ENCODE results near the gene NDUFA5.

Gene NDUFA5

DNA sequence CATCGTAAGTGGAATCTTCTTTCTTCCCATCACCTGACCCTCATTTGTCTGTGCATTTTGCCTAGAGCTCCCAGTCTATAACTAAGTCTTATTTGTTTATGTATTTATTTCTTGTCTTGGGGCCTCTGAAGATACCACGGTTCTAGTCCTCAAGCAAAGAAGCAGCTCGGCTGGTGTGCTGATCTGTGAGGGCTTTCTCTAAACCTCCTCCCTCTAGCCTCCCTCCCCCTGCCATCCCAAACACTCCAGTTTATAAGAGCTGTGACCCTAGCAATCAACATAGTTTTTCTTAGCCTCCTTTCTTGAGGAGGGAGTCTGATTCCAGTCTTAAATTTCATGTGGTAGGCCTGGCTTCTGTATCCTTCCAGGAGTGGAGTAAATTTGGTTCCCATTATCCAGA lies 15.7 kb upstream of the NDUFA5 start:
- TF ChIP-seq, protein P1, sequence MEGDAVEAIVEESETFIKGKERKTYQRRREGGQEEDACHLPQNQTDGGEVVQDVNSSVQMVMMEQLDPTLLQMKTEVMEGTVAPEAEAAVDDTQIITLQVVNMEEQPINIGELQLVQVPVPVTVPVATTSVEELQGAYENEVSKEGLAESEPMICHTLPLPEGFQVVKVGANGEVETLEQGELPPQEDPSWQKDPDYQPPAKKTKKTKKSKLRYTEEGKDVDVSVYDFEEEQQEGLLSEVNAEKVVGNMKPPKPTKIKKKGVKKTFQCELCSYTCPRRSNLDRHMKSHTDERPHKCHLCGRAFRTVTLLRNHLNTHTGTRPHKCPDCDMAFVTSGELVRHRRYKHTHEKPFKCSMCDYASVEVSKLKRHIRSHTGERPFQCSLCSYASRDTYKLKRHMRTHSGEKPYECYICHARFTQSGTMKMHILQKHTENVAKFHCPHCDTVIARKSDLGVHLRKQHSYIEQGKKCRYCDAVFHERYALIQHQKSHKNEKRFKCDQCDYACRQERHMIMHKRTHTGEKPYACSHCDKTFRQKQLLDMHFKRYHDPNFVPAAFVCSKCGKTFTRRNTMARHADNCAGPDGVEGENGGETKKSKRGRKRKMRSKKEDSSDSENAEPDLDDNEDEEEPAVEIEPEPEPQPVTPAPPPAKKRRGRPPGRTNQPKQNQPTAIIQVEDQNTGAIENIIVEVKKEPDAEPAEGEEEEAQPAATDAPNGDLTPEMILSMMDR (IDR thresholded peaks at IDR 0.05; ENCODE audit: insufficient read depth, missing control alignments): no peak
- FAIRE-seq (no peak), DNase-seq (ENCODE audit: insufficient read length, low spot score) (no peak)

DNA sequence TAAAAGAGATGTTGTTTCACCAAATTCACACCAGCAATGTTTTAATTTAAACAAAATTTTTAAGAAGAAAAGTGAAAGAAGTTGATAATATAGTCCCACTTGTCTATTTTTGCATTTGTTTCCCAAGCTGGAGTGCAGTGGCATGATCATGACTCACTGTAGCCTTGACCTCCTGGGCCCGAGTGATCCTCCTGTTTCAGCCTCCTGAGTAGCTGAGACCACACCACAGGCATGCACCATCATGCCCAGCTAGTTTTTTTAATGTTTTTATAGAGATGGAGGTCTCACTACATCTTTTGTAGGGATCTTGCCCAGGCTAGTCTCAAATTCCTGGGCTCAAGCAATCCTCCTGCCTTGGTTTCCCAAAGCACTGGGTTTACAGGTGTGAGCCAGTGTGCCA lies 14.1 kb upstream of the NDUFA5 start:
- TF ChIP-seq, protein P1 (IDR thresholded peaks at IDR 0.05; ENCODE audit: insufficient read depth, missing control alignments): no peak
- DNase-seq (ENCODE audit: insufficient read length, low spot score): no peak
- FAIRE-seq: no peak

DNA sequence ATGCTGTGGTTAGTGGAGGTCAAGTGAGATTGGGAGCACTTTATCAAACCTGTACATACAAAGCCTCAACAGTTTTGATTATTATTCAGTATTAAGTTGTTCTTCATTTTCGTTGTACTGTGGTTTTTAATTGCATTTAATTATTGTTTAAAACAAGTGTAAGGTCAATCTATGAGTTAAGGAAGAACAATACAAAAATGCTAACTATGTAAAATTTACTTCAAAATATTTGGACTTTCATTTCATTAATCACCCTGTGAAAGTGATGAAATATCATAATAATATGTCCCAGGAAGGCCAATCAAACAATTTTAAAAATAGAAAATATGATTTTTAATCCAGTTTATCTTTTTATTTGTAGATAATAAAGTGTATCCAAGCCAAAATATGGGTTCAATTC lies 13.6 kb upstream of the NDUFA5 start:
- FAIRE-seq (no peak), DNase-seq (ENCODE audit: insufficient read length, low spot score) (no peak)
- TF ChIP-seq, protein P1 (IDR thresholded peaks at IDR 0.05; ENCODE audit: insufficient read depth, missing control alignments): no peak

DNA sequence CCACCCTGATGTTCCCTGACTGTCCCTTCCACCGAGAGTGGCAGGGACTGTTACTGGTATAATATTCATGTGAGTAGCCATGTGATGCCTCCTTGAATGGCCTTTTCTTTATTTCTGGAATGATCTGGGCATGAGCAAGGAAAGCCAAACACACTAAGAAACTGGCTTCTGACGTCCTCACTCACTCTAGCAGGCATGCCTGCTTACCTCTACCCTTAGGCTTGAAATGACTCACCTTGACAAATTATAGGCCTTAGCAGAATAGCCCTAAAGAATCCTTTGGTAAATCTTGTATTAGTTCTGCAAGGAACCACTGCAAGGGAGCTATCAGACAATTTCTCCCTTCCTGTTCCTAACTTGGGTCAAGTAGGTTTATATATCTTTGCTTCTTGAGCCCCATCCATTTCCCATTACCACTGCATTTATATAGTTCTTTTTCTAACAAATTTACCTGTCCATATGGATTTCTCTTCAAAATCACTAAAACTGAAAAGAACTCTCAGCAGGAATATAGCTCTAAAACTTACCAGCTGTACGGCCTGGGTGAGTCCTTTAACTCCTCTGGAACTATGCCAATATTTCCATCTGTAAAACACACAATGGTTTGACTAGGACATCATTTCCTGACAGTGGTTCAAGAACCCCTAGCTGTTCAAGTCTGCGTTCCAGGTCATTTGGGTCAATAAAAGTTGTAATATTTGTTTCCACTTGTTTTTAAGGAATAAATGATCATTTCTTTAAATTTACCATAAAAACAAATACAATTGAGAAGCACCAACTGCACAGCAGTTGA lies 13.0 kb upstream of the NDUFA5 start:
- TF ChIP-seq, protein P1 (IDR thresholded peaks at IDR 0.05; ENCODE audit: insufficient read depth, missing control alignments): no peak
- DNase-seq (ENCODE audit: insufficient read length, low spot score): no peak
- FAIRE-seq: no peak

DNA sequence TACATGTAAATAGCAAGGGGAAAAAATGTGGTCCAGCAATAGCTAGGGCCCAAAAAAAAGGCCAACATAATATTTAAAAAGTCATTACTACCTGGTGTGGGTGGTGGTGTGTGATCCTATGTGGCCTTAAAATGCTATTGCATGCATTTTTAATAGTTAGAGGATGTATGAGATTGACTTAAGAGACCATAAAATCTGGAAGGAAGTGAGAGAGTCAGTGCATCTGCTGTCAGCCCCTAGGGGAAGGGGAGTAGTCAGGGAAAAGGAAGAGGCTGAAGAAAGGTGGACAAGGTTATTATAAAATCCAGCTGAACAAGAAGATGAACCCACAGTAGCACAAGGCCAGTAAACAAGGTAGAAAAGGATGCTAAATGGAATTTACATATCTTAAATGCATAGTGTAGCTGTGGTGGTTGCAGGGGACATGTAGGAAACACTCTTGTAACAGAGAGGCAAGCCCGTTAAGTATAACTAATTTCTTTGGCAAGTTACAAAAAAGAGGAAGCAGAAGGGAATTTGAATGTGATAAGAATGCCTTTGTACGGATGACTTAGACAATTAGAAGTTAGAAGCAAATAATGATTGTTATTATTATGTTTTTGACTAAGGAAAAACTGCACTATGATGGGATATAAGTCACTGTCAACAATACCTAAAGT lies 11.9 kb upstream of the NDUFA5 start:
- TF ChIP-seq, protein P1 (IDR thresholded peaks at IDR 0.05; ENCODE audit: insufficient read depth, missing control alignments): no peak
- FAIRE-seq: no peak
- DNase-seq (ENCODE audit: insufficient read length, low spot score): no peak

DNA sequence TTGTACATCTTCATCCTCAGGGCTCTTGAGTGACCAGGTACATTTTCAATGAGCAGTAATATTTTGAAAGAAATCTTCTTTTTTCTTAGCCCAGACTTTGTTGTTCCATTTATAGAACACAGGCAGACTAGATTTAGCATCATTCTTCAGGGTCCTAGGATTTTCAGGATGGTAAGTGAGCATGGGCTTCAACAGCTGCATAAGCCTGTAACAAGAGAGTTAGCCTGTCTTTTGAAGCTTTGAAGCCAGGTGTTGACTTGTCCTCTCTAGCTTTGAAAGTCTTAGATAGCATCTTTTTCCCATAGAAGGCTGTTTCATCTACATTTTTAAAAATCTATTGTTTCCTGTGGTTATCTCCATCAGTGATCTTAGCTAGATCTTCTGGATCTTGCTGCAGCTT lies 4.5 kb upstream of the NDUFA5 start:
- TF ChIP-seq, protein P1 (IDR thresholded peaks at IDR 0.05; ENCODE audit: insufficient read depth, missing control alignments): no peak
- DNase-seq (ENCODE audit: insufficient read length, low spot score) (no peak), FAIRE-seq (no peak)
